ENCODE results near the gene SMPD4.

DNA sequence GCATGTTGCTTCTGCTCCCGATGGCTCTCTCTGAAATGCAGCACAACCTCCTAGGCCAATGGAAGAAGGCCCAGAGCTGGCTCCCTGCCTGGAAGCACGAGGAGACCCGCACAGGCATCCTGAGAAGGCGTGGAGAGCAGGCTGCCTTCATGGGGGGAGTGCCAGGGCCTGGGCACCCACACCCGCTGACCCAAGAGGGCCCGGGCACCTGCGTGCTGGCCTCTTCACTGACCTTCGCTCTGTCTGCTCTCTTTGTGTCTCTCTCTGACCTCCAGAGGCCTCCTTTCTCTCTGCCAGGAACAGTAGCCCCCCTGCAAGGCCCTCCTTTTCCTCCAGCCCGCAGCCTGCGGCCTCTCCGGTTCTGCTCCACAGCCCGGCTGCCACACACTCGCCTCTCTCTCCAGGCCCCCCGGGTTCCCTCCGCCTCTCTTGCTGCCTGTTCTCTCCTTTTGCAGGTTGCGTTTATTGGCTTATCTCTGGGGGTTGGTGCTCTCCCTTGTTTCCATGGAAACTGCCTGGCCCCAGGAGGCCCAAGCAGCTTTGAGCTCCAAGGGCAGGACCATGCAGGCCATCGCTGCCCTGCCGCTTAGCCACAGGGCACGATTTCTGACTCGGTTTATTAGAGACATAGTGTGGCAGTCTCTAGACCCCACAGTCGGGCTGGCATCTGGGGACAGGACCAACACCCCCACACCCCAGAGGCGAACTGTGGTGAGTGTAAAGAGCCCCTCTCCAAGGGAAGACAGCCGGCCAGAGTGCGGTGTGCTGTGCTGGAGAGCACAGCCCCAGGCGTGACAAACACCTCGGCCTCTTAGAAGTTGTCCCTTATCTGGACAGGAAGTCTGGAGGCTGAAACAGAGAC lies 2.3 kb upstream of the SMPD4 start:
- TF ChIP-seq, protein P1, sequence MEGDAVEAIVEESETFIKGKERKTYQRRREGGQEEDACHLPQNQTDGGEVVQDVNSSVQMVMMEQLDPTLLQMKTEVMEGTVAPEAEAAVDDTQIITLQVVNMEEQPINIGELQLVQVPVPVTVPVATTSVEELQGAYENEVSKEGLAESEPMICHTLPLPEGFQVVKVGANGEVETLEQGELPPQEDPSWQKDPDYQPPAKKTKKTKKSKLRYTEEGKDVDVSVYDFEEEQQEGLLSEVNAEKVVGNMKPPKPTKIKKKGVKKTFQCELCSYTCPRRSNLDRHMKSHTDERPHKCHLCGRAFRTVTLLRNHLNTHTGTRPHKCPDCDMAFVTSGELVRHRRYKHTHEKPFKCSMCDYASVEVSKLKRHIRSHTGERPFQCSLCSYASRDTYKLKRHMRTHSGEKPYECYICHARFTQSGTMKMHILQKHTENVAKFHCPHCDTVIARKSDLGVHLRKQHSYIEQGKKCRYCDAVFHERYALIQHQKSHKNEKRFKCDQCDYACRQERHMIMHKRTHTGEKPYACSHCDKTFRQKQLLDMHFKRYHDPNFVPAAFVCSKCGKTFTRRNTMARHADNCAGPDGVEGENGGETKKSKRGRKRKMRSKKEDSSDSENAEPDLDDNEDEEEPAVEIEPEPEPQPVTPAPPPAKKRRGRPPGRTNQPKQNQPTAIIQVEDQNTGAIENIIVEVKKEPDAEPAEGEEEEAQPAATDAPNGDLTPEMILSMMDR (IDR thresholded peaks at IDR 0.05; ENCODE audit: insufficient read depth, low read length, poor library complexity, severe bottlenecking): no peak
- TF ChIP-seq EZH2phosphoT487 (conservative IDR thresholded peaks at IDR 0.05; ENCODE audit: low read length): no peak
